ENCODE data around the gene HJV. TPM values are rescaled to one million over a fixed set of nuclear protein-coding genes. Genes with fewer than 3 reads are reported as not detected.

HJV gene
- total RNA-seq, 1 donor from 2014 or later, result not detected

DNA sequence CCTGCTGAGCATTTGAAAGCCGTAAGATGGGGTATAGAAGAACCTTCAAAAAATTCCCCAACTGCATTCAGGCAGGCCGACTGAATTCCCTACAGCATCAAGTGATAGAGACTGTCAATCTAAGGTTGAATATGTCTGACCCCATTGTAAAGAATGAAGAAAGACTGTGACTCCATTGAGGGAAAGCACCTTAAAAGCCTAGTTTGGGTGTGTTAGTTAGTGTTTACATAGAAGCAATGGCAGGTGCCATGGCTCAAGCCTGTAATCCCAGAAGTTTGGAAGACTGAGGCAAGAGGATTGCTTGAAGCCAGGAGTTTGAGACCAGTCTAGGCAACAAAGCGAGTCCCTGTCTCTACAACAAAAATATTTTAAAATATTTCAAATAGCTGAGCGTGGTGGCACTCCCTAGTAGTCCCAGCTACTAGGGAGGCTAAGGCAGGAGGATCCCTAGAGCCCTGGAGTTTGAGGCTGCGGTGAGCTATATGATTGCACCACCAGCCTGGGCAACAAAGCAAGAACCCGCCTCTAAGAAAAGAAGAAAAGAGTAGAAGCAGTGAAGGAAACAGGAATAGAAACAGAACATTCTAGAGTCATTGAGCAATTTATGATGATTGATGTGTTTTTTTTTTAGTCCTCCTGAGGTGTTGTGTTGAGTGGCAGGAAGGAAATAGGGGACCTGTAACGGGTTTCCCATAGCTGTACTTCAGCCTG, 41.6 kb downstream of the HJV start:
- no peak overlapping the region for H3K4me3 Mint-ChIP-seq
- H3K27ac Mint-ChIP-seq (ENCODE audit: unreplicated experiment), result no peak overlapping the region
- peaks cover 12% of the 10 kb centered on the region for H3K4me1 Mint-ChIP-seq

DNA sequence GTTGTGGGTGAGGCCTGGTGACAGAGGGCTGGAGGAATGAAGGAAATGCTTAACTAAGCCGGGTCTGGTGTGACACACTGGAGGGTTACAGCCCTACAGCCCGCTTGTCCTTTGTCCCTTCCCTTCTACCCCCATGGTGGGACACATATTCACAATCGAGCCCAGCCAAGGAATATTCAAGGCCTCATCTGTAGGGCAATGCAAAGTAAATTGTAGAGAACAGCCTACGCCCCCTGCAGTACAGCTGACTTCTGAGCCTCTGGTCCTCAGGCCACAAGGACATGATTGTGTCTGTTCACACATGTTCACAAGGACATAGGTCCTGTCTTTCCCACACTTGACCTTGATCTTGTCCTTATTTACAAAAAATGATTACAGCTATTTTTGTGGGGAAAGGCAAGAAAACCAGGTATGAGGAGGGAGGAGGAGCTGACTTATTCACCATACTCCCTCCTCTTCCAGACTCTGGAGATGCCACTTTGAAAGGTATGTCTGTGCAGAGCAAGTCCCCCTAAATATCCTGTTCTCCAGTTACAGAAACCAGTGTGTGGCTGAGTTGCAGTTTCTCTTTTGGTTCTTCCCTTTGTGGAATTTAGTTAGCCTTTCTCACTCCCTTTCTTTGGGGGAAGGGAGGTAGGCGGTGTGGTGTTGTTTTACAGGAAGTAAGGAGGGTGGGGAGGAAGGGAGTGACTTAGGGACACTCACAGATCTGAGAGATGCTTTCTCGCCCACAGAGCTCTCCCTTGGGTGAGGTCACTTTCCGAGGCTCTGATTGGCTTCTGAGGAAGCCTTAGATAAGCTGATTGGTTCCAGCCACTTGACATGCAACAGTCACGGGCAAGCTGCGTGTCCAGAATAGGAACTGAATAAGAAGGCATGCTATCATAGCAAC, 42.4 kb downstream of the HJV start:
- H3K4me1 Mint-ChIP-seq, result peaks cover 14% of the 10 kb centered on the region
- no peak overlapping the region for H3K4me3 Mint-ChIP-seq
- no peaks in the 10 kb centered on the region for H3K27me3 Mint-ChIP-seq (ENCODE audit: low read depth)
- H3K9me3 Mint-ChIP-seq, result no peaks in the 10 kb centered on the region
- TF ChIP-seq, protein P1, sequence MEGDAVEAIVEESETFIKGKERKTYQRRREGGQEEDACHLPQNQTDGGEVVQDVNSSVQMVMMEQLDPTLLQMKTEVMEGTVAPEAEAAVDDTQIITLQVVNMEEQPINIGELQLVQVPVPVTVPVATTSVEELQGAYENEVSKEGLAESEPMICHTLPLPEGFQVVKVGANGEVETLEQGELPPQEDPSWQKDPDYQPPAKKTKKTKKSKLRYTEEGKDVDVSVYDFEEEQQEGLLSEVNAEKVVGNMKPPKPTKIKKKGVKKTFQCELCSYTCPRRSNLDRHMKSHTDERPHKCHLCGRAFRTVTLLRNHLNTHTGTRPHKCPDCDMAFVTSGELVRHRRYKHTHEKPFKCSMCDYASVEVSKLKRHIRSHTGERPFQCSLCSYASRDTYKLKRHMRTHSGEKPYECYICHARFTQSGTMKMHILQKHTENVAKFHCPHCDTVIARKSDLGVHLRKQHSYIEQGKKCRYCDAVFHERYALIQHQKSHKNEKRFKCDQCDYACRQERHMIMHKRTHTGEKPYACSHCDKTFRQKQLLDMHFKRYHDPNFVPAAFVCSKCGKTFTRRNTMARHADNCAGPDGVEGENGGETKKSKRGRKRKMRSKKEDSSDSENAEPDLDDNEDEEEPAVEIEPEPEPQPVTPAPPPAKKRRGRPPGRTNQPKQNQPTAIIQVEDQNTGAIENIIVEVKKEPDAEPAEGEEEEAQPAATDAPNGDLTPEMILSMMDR (conservative IDR thresholded peaks at IDR 0.05), result peak; percentile 34
- DNase-seq (ENCODE audit: low read depth, low spot score), result peak; percentile 60
- no peak overlapping the region for H3K27ac Mint-ChIP-seq (ENCODE audit: unreplicated experiment)
- H3K36me3 Mint-ChIP-seq (ENCODE audit: low read depth), result no peaks in the 10 kb centered on the region

More for the DNA sequence above, 41.6 kb downstream of the HJV start:
- TF ChIP-seq, protein P1 (conservative IDR thresholded peaks at IDR 0.05), result no peak
- DNase-seq (ENCODE audit: low read depth, low spot score), result no peak
- H3K9me3 Mint-ChIP-seq, result no peaks in the 10 kb centered on the region
- no peaks in the 10 kb centered on the region for H3K36me3 Mint-ChIP-seq (ENCODE audit: low read depth)
- H3K27me3 Mint-ChIP-seq (ENCODE audit: low read depth), result no peaks in the 10 kb centered on the region

DNA sequence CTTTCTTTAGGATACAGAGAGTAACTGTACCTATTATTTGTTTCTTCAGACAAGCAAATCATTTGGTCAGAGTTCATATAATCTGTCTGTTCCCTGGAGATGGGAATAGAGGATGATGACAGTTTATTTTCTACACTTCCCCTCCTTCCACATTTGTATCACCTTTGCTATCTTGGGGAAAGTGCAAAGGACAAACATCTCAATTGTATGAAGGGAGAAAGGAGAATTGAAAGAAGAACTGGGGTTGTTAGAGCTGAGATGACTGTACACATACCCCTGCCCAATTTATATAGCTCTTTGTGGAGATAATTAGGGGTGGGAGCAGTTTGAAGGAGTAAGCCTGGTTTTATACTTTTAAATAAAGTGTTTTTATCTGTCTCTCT, 43.1 kb downstream of the HJV start:
- H3K9me3 Mint-ChIP-seq, result no peaks in the 10 kb centered on the region
- no peak for DNase-seq (ENCODE audit: low read depth, low spot score)
- no peaks in the 10 kb centered on the region for H3K36me3 Mint-ChIP-seq (ENCODE audit: low read depth)
- peaks cover 11% of the 10 kb centered on the region for H3K4me1 Mint-ChIP-seq
- TF ChIP-seq, protein P1 (conservative IDR thresholded peaks at IDR 0.05), result no peak
- H3K27ac Mint-ChIP-seq (ENCODE audit: unreplicated experiment), result no peak overlapping the region
- no peaks in the 10 kb centered on the region for H3K27me3 Mint-ChIP-seq (ENCODE audit: low read depth)
- H3K4me3 Mint-ChIP-seq, result no peak overlapping the region

- Mint-ChIP-seq H3K4me3 (peak overlapping the region; percentile 20), H3K27ac (ENCODE audit: unreplicated experiment) (no peak overlapping the region)
Measured at GRCh38 chr1:145977486-145978470, 43.8 kb downstream of the HJV start.

More at GRCh38 chr1:145977486-145978470, 43.8 kb downstream of the HJV start:
- TF ChIP-seq, protein P1 (conservative IDR thresholded peaks at IDR 0.05), result peak; percentile 92
- Mint-ChIP-seq H3K27me3 (ENCODE audit: low read depth) (no peaks in the 10 kb centered on the region), H3K9me3 (no peaks in the 10 kb centered on the region), H3K4me1 (peaks cover 11% of the 10 kb centered on the region), H3K36me3 (ENCODE audit: low read depth) (no peaks in the 10 kb centered on the region)
- peak; percentile 55 for DNase-seq (ENCODE audit: low read depth, low spot score)
